B cell (primary cell): Measurements from ENCODE around the gene FLCN.

Source experiments
- EZH2 ChIP-seq: IDR thresholded peaks from 2 replicates; pipeline ENCODE4 v1.6.1; 2012; ENCODE audit warnings: borderline replicate concordance, low read depth, mild to moderate bottlenecking, moderate library complexity, low read length; ENCODE audit not compliant: insufficient read depth, poor library complexity, severe bottlenecking
- TF ChIP-seq, protein P1 (sequence below): fragments of 200-600 bp; IDR thresholded peaks from one replicate; pipeline ENCODE4 v1.8.0; 2022; ENCODE audit warnings: antibody characterized with exemption, mild to moderate bottlenecking

- TF ChIP-seq, protein P1, sequence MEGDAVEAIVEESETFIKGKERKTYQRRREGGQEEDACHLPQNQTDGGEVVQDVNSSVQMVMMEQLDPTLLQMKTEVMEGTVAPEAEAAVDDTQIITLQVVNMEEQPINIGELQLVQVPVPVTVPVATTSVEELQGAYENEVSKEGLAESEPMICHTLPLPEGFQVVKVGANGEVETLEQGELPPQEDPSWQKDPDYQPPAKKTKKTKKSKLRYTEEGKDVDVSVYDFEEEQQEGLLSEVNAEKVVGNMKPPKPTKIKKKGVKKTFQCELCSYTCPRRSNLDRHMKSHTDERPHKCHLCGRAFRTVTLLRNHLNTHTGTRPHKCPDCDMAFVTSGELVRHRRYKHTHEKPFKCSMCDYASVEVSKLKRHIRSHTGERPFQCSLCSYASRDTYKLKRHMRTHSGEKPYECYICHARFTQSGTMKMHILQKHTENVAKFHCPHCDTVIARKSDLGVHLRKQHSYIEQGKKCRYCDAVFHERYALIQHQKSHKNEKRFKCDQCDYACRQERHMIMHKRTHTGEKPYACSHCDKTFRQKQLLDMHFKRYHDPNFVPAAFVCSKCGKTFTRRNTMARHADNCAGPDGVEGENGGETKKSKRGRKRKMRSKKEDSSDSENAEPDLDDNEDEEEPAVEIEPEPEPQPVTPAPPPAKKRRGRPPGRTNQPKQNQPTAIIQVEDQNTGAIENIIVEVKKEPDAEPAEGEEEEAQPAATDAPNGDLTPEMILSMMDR, result no peak
- TF ChIP-seq EZH2, result no peak
Observed at GRCh38 chr17:17186551-17187505, 50.1 kb downstream of the FLCN start.
